ENCODE data around the gene ACSM5.

DNA sequence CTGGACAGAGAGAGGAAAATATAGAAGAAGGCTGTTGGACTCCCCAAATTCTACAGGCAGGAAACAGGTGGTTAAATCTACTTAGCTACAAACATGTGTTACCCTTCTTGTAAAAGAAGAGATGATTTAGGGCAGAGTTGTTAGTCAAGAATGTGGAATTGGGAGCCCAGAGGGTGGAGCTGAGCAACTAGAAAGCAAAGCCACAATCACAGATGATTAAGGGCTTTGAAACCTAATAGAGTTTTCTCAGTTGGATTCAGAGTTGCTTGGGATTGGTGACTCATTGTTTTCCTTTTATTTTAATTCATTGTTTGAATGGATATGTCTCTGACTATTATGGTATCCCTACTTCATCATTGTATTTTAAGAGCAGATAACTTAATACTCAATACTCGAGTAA is 6.2 kb downstream of the ACSM5 start:
- TF ChIP-seq POLR2A (IDR thresholded peaks at IDR 0.05; ENCODE audit: low read depth, low read length): no peak
- TF ChIP-seq TAF1 (IDR thresholded peaks at IDR 0.05; ENCODE audit: borderline replicate concordance, low read depth, low read length): no peak
- TF ChIP-seq POLR2AphosphoS5 (IDR thresholded peaks at IDR 0.05; ENCODE audit: low read depth, low read length): no peak
